ENCODE results near the gene SLC35D2. TPM values are rescaled to one million over a fixed set of nuclear protein-coding genes. Genes with fewer than 3 reads are reported as not detected.
A peak's percentile ranks its signal among the peaks of the same experiment; 100 is the strongest.
"Not testable (repeated sequence)": the region's sequence is repeated elsewhere in the genome, so short reads cannot be mapped to it uniquely, and the experiment has no call there.

SLC35D2 gene
- total RNA-seq, 2 experiments from 2014 or later = 8.1 to 8.5 TPM

DNA sequence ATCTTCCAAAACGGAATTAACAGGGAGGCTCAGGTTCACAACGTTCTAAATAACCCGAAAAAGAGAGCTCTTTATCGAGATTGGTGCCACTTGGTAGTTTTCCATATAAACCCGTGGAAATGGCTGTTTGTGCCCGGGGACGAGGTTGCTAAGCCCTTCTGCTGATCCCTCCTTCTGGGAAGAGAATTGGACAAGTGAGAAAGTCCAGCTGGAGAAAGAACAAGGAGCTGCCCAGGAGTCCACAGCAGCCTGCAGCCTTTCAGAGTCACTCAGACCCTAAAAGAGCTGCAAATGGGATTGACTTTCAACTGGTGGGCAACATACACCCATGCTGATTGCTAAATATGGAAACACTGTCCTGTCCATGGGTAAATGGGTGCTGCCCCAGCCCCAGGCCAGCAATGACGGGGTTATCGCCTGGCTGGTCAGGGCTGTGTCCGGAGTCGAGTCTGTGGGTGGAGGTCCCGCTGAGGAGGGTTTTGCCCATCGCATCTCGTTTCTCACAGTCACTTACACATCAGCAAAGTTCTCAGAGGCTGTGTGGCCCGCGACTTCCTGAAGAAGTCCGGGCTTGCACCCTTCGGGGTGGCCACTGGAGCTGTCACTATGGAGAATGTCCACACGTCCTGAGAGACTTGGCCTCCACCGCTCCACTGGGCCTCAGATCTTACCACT is 40.8 kb downstream of the SLC35D2 start:
- H3K4me1 Mint-ChIP-seq (ENCODE audit: low read depth) = peaks cover 12% of the 10 kb centered on the region
- H3K4me3 Mint-ChIP-seq = no peak overlapping the region
- DNase-seq = no peak
- ChIA-PET POLR2A (no interaction called here), CTCF (interaction anchor here (1.3 kb wide), 1 partner anchor 17 kb away, joined by 3 read pairs; no protein-coding TSS in a partner anchor)
- H3K36me3 Mint-ChIP-seq = no peaks in the 10 kb centered on the region
- no peaks in the 10 kb centered on the region for H3K9me3 Mint-ChIP-seq
- intact Hi-C loops (cut with micrococcal nuclease) = no loop called here
- H3K27ac Mint-ChIP-seq = no peak overlapping the region
- no peaks in the 10 kb centered on the region for H3K27me3 Mint-ChIP-seq

DNA sequence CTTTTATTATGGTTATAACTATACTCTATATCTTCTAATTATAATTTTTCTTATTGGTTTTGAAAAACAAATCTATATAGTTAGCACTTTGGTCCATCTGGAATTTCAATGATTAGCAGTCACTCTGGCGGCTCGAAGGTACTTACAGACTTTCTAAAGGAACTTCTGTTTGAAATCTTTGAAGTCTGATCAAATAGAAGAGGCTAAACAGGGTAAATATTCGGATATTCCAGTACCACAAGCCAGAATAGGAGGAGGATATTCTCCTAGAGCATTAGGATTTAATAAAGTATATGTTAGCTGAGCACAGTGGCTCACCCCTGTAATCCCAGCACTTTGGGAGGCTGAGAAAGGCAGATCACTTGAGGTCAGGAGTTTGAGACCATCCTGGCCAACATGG is 42.8 kb downstream of the SLC35D2 start:
- no peak for DNase-seq
- H3K4me1 Mint-ChIP-seq (ENCODE audit: low read depth) = peaks cover 12% of the 10 kb centered on the region
- no peaks in the 10 kb centered on the region for H3K36me3 Mint-ChIP-seq
- ChIA-PET POLR2A (no interaction called here), CTCF (no interaction called here)
- H3K27ac Mint-ChIP-seq = no peak overlapping the region
- no peaks in the 10 kb centered on the region for H3K9me3 Mint-ChIP-seq
- no peaks in the 10 kb centered on the region for H3K27me3 Mint-ChIP-seq
- intact Hi-C loops (cut with micrococcal nuclease) = no loop called here
- no peak overlapping the region for H3K4me3 Mint-ChIP-seq

DNA sequence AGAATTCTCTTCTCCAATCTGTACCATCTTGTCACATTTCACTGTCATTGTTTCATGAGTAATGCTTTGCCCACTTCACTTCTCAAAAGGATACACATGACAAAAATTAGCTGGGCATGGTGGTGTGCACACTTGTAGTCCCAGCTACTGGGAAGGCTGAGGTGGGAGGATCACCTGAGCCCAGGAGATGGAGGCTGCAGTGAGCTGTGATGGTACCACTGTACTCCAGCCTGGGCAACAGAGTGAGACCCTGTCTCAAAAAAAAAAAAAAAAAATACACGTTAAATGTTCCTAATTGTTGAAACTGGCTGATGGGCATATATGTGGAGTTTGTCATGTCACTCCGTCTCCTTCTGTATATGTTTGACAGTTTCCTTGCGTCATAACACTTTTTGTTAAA is 45.2 kb downstream of the SLC35D2 start:
- ChIA-PET CTCF (interaction anchor here (1.1 to 3.6 kb wide), 3 partner anchors 10 to 105 kb away, joined by 3 to 12 read pairs (median 4); no protein-coding TSS in a partner anchor), POLR2A (interaction anchor here (0.7 kb wide), 1 partner anchor 175 kb away, joined by 3 read pairs; no protein-coding TSS in a partner anchor)
- H3K4me3 Mint-ChIP-seq = no peak overlapping the region
- H3K9me3 Mint-ChIP-seq = no peaks in the 10 kb centered on the region
- H3K36me3 Mint-ChIP-seq = no peaks in the 10 kb centered on the region
- intact Hi-C loops (cut with micrococcal nuclease) = no loop called here
- H3K27ac Mint-ChIP-seq = no peak overlapping the region
- DNase-seq = no peak
- no peaks in the 10 kb centered on the region for H3K27me3 Mint-ChIP-seq
- peaks cover 9% of the 10 kb centered on the region for H3K4me1 Mint-ChIP-seq (ENCODE audit: low read depth)

DNA sequence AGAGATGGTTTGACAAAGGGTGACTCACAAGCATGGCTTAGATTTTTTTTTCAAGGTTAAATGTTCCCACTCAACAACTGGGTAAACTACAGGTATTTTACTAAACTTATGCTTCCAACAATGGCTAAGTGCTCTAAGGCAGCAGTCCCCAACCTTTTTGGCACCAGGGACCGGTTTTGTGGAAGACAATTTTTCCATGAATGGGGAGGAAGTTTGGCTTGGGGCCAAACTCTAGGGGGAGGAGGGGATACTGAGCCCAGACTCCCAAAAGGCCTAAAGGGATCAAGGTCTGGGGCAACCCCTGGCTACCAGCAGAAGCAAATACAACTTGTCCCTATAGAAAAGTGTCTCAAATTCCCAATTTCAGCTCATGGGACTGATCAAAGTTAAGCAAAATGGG is 49.6 kb downstream of the SLC35D2 start:
- ChIA-PET POLR2A (no interaction called here), CTCF (no interaction called here)
- Mint-ChIP-seq H3K27ac (no peak overlapping the region), H3K9me3 (no peaks in the 10 kb centered on the region), H3K36me3 (no peaks in the 10 kb centered on the region), H3K4me1 (ENCODE audit: low read depth) (no peaks in the 10 kb centered on the region), H3K27me3 (no peaks in the 10 kb centered on the region), H3K4me3 (no peak overlapping the region)
- DNase-seq = no peak
- intact Hi-C loops (cut with micrococcal nuclease) = no loop called here

- DNase-seq = no peak
- H3K4me1 Mint-ChIP-seq (ENCODE audit: low read depth) = no peaks in the 10 kb centered on the region
- POLR2A ChIA-PET = no interaction called here
- no peak overlapping the region for H3K27ac Mint-ChIP-seq
- no peak overlapping the region for H3K4me3 Mint-ChIP-seq
- no peaks in the 10 kb centered on the region for H3K9me3 Mint-ChIP-seq
- H3K36me3 Mint-ChIP-seq = no peaks in the 10 kb centered on the region
- CTCF ChIA-PET = no interaction called here
- H3K27me3 Mint-ChIP-seq = no peaks in the 10 kb centered on the region
- intact Hi-C loops (cut with micrococcal nuclease) = no loop called here
Measured at GRCh38 chr9:96331236-96331947, 52.1 kb downstream of the SLC35D2 start.

DNA sequence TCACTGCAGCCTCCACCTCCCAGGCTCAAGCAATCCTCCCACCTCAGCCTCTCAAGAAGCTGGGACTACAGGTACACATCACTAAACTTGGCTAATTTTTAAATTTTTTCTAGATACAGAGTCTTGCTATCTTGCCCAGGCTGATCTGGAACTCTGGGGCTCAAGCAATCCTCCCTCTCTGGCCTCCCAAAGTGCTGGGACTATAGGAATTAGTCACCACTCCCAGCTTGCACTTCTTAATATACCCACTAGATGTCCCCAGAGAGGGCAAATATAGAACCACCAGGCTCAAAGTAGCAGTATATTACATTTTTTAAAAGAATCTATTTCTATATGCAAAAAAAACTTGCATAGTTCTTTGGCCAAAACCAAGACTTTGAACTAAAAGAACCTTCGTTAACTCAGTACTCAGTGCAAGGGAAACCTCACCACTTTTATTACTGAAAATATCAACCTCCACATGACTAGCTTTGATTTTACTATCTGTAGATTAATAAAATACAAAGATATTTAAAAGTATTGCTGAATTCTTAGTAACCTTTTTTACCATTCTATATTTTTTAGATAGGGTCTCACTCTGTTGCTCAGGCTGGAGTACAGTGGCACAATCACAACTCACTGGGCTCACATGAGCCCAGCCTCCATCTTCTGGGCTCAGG is 55.7 kb downstream of the SLC35D2 start:
- peak; percentile 52 for DNase-seq
- ChIA-PET POLR2A (no interaction called here), CTCF (interaction anchor here (0.5 to 3.0 kb wide), 25 partner anchors 10 to 1499 kb away, joined by 3 to 36 read pairs (median 4); partner anchors contain the start of gene ZNF782)
- Mint-ChIP-seq H3K4me1 (ENCODE audit: low read depth) (no peaks in the 10 kb centered on the region), H3K9me3 (no peaks in the 10 kb centered on the region), H3K27me3 (no peaks in the 10 kb centered on the region), H3K36me3 (no peaks in the 10 kb centered on the region), H3K4me3 (no peak overlapping the region), H3K27ac (no peak overlapping the region)
- intact Hi-C loops (cut with micrococcal nuclease) = loop anchor here (2.0 to 5.0 kb wide), 2 partner anchors 324 to 339 kb away; no protein-coding TSS in a partner anchor

- no peak for DNase-seq
- no peak overlapping the region for H3K4me3 Mint-ChIP-seq
- H3K27ac Mint-ChIP-seq = no peak overlapping the region
- intact Hi-C loops (cut with micrococcal nuclease) = no loop called here
- H3K4me1 Mint-ChIP-seq (ENCODE audit: low read depth) = no peaks in the 10 kb centered on the region
- ChIA-PET CTCF (interaction anchor here (1.1 to 2.8 kb wide), 2 partner anchors 91 to 343 kb away, joined by 3 to 11 read pairs; no protein-coding TSS in a partner anchor), POLR2A (no interaction called here)
- H3K9me3 Mint-ChIP-seq = no peaks in the 10 kb centered on the region
- H3K36me3 Mint-ChIP-seq = no peaks in the 10 kb centered on the region
- no peaks in the 10 kb centered on the region for H3K27me3 Mint-ChIP-seq
Measured at GRCh38 chr9:96323169-96323568, 60.3 kb downstream of the SLC35D2 start.

DNA sequence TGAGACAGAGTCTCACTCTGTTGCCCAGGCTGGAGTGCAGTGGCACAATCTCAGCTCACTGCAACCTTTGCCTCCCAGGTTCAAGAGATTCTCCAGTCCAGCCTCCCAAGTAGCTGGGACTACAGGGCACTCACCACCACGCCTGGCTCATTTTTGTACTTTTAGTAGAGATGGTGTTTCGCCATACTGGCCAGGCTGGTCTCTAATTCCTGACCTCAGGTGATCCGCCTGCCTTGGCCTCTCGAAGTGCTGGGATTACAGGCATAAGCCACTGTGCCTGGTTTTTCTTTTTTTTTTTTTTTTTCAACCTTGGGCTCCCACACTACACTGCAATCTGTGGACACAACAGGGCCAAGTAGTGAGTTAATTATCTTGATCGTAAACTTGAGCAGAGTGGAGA is 60.8 kb downstream of the SLC35D2 start:
- intact Hi-C loops (cut with micrococcal nuclease); H3K4me3 Mint-ChIP-seq; CTCF ChIA-PET; DNase-seq; POLR2A ChIA-PET; H3K9me3 Mint-ChIP-seq; H3K27ac Mint-ChIP-seq; H3K36me3 Mint-ChIP-seq; H3K4me1 Mint-ChIP-seq (ENCODE audit: low read depth); H3K27me3 Mint-ChIP-seq: not testable (repeated sequence)

DNA sequence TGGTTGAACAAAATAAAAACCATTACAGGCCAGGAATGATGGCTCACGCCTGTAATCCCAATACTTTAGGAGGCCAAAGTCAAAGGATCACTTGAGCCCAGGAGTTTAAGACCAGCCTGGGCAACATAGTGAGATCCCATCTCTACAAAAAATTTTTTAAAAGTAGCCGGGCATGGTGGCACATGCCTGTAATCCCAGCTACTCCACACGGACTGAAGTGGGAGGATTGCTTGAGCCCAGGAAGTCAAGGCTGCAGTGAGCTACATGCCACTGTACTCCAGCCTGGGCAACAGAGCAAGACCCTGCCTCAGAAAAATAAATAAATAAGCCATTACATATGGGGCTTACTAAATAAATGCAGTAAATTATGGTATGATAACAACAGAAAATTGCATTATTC is 61.3 kb downstream of the SLC35D2 start:
- H3K4me1 Mint-ChIP-seq (ENCODE audit: low read depth); POLR2A ChIA-PET; H3K36me3 Mint-ChIP-seq; H3K4me3 Mint-ChIP-seq; H3K27me3 Mint-ChIP-seq; CTCF ChIA-PET; H3K9me3 Mint-ChIP-seq; H3K27ac Mint-ChIP-seq; intact Hi-C loops (cut with micrococcal nuclease); DNase-seq: not testable (repeated sequence)

GRCh38 chr9:96321515-96321914 is 62.0 kb downstream of the SLC35D2 start:
- no peaks in the 10 kb centered on the region for H3K9me3 Mint-ChIP-seq
- CTCF ChIA-PET = no interaction called here
- no peak overlapping the region for H3K4me3 Mint-ChIP-seq
- H3K4me1 Mint-ChIP-seq (ENCODE audit: low read depth) = no peaks in the 10 kb centered on the region
- DNase-seq = no peak
- POLR2A ChIA-PET = no interaction called here
- no peaks in the 10 kb centered on the region for H3K27me3 Mint-ChIP-seq
- no peak overlapping the region for H3K27ac Mint-ChIP-seq
- intact Hi-C loops (cut with micrococcal nuclease) = no loop called here
- no peaks in the 10 kb centered on the region for H3K36me3 Mint-ChIP-seq

- intact Hi-C loops (cut with micrococcal nuclease) = no loop called here
- ChIA-PET POLR2A (no interaction called here), CTCF (interaction anchor here (0.6 to 2.0 kb wide), 2 partner anchors 88 to 405 kb away, joined by 3 to 11 read pairs; no protein-coding TSS in a partner anchor)
- Mint-ChIP-seq H3K9me3 (no peaks in the 10 kb centered on the region), H3K36me3 (no peaks in the 10 kb centered on the region), H3K27me3 (no peaks in the 10 kb centered on the region), H3K27ac (no peak overlapping the region), H3K4me1 (ENCODE audit: low read depth) (no peaks in the 10 kb centered on the region), H3K4me3 (no peak overlapping the region)
- DNase-seq = no peak
Measured at GRCh38 chr9:96320749-96321280, 62.7 kb downstream of the SLC35D2 start.

- H3K4me1 Mint-ChIP-seq (ENCODE audit: low read depth) = no peaks in the 10 kb centered on the region
- no peak for DNase-seq
- intact Hi-C loops (cut with micrococcal nuclease) = loop anchor here (5.0 kb wide), 1 partner anchor 102 kb away; no protein-coding TSS in a partner anchor
- no peaks in the 10 kb centered on the region for H3K27me3 Mint-ChIP-seq
- POLR2A ChIA-PET = no interaction called here
- no peak overlapping the region for H3K4me3 Mint-ChIP-seq
- CTCF ChIA-PET = interaction anchor here (0.8 to 2.8 kb wide), 3 partner anchors 10 to 87 kb away, joined by 3 to 14 read pairs (median 11); no protein-coding TSS in a partner anchor
- H3K9me3 Mint-ChIP-seq = no peaks in the 10 kb centered on the region
- peaks cover 2% of the 10 kb centered on the region for H3K36me3 Mint-ChIP-seq
- H3K27ac Mint-ChIP-seq = no peak overlapping the region
Measured at GRCh38 chr9:96318921-96319565, 64.5 kb downstream of the SLC35D2 start.
